ENCODE data around the gene UGT1A8.
"Not testable (repeated sequence)": the region's sequence is repeated elsewhere in the genome, so short reads cannot be mapped to it uniquely, and the experiment has no call there.

Gene UGT1A8

GRCh38 chr2:233728723-233729301 is 111.4 kb downstream of the UGT1A8 start, which contains the start of gene UGT1A3:
Gene UGT1A3, plus strand, starts transcription at chr2:233729042. Its CDS starts 85 bp downstream, at chr2:233729127.
- no peak for DNase-seq (ENCODE audit: low read depth)

GRCh38 chr2:233736868-233737653 is 119.6 kb downstream of the UGT1A8 start:
- not testable (repeated sequence) for DNase-seq (ENCODE audit: low read depth)

DNA sequence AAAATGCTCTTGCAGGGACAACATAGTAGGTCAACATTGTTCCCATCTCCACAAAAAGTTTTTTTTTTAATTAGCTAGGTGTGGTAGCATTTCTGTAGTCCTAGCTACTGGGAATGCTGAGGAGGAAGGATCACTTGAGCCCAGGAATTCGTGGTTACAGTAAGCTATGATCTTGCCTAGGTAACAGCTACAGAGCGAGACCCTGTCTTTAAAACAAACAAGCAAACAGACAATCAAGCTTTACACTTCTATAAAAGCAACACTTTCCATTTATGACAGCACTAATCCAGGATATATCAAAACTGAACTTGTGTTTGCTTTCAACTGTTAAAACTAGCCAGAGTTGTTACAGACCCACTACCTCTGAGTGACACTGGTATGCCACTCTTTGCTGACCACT is 123.4 kb downstream of the UGT1A8 start:
- DNase-seq (ENCODE audit: low read depth) = no peak

GRCh38 chr2:233743464-233744259 is 126.2 kb downstream of the UGT1A8 start:
- DNase-seq (ENCODE audit: low read depth) = no peak

DNA sequence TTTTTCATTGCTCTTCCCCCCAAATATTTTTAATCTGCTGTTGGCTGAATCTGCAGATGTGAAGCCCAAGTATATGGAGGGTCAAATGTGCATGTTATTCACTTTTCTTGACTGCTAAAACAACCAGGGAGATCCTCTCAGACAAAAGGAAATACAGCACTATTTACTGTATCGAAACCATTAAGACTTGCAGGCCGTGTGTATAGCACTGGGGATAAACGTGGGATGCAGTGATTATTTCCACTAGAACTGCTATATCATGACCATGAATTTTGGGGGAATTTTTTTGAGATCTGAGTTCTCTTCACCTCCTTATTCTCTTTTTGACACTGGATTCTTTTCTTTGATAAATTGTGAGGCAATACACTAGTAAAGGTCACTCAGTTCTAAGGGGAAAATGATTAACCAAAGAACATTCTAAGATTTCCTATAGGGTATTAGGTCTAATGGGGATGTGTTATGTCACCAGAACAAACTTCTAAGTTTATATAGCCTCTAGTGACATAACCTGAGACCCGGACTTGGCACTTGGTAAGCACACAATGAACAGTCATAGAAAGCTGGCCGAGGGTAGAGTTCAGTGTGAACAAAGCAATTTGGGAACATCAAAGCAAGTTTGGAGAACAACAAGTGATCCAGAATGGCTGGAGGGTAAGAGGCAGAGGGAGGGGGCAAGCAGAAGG is 127.8 kb downstream of the UGT1A8 start:
- no peak for DNase-seq (ENCODE audit: low read depth)

- not testable (repeated sequence) for DNase-seq (ENCODE audit: low read depth)
Measured at GRCh38 chr2:233745838-233746237, 128.4 kb downstream of the UGT1A8 start.

- DNase-seq (ENCODE audit: low read depth) = peak; percentile 22
Measured at GRCh38 chr2:233746475-233747282, 129.2 kb downstream of the UGT1A8 start.

DNA sequence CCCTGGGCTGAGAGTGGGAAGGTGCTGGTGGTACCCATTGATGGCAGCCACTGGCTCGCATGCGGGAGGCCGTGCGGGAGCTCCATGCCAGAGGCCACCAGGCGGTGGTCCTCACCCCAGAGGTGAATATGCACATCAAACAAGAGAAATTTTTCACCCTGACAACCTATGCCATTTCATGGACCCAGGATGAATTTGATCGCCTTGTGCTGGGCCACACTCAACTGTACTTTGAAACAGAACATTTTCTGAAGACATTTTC is 129.8 kb downstream of the UGT1A8 start:
- DNase-seq (ENCODE audit: low read depth) = no peak

DNA sequence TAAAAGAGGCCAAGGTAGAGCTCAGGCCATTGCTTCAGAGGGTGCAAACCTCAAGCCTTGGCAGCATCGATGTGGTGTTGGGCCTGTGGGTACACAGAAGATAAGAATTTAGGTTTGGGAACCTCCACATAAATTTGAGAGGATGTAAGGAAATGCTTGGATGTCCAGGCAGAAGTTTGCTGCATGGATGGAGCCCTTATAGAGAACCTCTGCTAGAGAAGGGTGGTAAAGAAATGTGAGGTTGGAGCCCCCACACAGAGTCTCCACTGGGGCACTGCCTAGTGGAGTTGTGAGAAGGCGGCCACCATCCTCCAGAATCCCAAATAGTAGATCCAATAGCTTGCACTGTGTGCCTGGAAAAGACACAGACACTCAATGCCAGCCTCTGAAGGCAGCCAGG is 133.3 kb downstream of the UGT1A8 start:
- DNase-seq (ENCODE audit: low read depth) = not testable (repeated sequence)

DNA sequence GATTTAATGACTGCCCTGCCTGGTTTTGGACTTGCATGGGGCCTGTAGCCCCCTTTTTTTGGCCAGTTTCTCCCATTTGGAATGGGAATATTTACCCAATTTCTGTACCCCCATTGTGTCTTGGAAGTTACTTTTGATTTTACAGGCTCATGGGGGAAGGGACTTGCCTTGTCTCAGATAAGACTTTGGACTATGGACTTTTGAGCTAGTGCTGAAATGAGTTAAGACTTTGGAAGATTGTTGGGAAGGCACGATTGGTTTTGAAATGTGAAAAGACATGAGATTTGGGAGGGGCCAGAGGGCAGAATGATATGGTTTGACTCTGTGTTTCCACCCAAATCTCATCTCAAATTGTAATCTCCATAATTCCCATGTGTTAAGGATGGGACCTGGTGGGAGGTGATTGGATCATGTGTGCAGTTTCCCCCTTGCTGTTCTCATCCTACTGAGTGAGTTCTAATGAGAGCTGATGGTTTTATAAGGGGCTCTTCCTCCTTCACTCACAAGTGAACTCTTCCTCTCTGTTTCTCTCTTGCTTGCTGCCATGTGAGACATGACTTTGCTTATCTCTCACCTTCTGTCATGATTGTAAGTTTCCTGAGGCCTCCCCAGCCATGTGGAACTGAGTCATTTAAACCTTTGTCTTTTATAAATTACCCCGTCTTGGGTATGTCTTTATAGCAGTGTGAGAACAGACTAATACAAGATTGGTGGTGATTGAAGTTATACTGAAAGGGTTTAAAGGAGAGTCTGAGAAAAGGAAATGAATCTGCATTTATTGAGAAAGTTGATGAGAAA is 134.0 kb downstream of the UGT1A8 start:
- not testable (repeated sequence) for DNase-seq (ENCODE audit: low read depth)

DNA sequence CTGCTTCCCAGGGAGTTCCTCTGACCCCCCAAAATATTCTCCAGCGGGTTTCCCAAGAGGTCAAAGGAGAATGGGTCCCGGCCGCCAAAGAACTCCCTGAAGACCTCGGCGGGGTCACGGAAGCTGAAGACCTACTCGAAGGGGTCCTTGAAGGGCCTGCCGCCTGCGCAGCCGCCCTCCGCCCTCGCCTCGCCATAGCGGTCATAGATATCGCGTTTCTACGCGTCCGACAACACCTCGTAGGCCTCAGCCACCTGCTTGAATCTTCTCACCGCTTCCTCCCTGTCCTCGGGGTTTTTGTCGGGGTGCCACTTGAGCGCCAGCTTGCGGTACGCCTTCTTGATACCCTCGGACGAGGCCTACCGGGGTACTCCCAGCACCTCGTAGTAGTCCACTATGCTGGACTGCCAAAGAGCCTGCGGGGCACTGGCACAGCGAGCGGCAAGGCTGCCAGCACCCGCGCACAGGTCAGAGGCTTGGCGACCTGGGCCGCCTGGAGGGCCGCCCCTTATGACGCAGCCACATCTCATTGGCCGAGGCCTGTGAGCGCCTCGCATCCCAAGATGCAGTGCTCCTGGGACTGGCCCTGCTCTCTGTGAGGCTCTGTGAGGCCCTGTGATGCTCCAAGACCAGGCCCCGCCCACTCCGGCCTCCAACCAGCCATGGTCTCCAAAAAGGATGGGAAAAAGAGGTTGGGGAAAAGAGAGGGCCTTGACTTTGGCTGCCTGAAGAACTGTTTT is 137.6 kb downstream of the UGT1A8 start:
- DNase-seq (ENCODE audit: low read depth) = no peak

GRCh38 chr2:233756429-233757081 is 139.1 kb downstream of the UGT1A8 start:
- no peak for DNase-seq (ENCODE audit: low read depth)

DNA sequence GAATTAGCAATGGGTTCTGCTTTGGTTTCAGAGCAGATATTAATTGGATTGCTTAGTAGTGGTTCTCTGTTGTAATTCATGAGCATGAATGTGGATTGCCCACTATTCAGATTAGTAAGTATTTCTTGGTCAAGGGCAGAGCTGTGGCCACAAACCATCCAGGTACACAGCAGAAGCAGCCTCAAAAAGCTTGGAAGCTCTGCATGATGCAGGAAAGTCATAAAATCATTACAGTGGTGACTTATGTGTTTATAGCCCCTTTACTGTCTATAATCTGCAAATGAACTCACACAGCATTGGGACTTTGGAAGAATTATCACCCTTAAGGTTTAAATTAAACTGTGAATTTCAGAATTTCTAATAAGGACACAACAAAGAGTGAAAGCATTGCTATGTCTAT is 140.7 kb downstream of the UGT1A8 start:
- DNase-seq (ENCODE audit: low read depth) = no peak

DNA sequence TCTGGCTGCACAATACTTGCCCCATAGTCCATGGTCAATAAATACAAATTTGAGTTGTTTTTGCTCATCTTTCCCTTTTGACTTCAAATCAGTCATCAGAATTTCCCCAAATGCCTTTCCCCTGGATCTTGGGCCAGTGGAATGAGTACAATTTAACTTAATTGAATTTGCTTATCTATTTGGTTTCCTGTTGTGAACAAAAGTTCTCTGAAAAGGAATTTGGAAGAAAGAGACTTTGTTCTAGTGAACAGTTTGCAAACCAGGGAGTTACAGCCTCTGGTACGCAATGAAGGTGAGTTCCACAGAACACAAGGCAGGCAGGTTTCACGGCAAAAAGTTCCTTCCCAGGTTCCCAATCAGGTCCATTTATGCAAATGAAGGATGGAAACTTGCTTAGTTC is 141.4 kb downstream of the UGT1A8 start:
- DNase-seq (ENCODE audit: low read depth) = peak; percentile 6

GRCh38 chr2:233760043-233760442 is 142.6 kb downstream of the UGT1A8 start, which contains the start of gene UGT1A1:
Gene UGT1A1, plus strand, starts transcription at chr2:233760270. Its CDS starts 18 bp downstream, at chr2:233760288.
- DNase-seq (ENCODE audit: low read depth) = no peak

- DNase-seq (ENCODE audit: low read depth) = no peak
Measured at GRCh38 chr2:233761040-233761769, 143.8 kb downstream of the UGT1A8 start.

DNA sequence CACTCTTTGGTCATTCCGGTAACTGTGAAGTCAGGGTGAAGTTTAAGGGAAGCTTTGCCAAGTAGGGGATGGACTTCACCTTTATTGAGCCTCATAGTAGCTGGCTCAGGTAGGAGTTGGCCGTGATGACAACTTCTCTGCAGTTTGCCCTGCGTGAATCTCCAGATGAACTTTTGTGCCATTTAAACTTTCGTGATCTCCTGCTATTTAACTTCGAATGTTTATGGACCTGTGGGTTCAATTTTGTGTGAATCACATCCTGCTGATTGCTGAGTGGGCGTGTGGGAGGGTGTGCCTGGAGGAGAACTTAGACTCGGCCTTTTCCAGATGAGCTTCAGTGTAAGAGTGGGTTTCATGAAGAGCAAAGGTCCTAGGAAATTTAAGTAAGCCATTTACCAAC is 146.8 kb downstream of the UGT1A8 start:
- peak; percentile 76 for DNase-seq (ENCODE audit: low read depth)

- DNase-seq (ENCODE audit: low read depth) = peak; percentile 18
Measured at GRCh38 chr2:233764761-233765160, 147.3 kb downstream of the UGT1A8 start.

DNA sequence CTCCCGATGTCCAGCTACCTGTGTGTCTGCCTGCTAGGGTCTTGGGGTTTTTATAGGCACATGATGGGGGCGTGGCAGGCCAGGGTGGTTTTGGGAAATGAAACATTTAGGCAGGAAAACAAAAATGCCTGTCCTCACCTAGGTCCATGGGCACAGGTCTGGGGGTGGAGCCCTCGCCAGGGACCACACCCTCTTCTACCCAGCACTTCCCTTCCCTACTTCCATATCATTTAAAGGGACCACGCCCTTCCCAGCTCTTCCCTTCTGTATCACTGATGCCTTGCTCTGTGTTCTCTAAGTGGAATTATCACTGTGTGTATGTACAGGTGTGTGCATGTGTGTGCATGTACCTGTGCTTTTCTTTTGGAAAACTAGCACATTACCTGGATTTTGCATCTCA is 149.0 kb downstream of the UGT1A8 start:
- DNase-seq (ENCODE audit: low read depth) = no peak
